Suprapubic skin (tissue), 3 donors: Measurements from ENCODE around the gene CACNG3.

Experiments used
- POLR2AphosphoS5 ChIP-seq, 3 donors: sonication (generic); formaldehyde crosslinking; IDR thresholded peaks; one replicate each; pipeline ENCODE4 v1.6.1; 2017; ENCODE audit warnings: antibody characterized with exemption in 3 of 3
- TF ChIP-seq, protein P1 (sequence below), 2 donors: fragments of 200-600 bp in 1 of 2; fragments of 450-650 bp in 1 of 2; sonication (generic) in 1 of 2; IDR thresholded peaks; one replicate each; pipeline ENCODE4 v1.5.1; 2016 to 2019; ENCODE audit warnings: antibody characterized with exemption in 2 of 2, mild to moderate bottlenecking in 1 of 2, moderate library complexity in 1 of 2

DNA sequence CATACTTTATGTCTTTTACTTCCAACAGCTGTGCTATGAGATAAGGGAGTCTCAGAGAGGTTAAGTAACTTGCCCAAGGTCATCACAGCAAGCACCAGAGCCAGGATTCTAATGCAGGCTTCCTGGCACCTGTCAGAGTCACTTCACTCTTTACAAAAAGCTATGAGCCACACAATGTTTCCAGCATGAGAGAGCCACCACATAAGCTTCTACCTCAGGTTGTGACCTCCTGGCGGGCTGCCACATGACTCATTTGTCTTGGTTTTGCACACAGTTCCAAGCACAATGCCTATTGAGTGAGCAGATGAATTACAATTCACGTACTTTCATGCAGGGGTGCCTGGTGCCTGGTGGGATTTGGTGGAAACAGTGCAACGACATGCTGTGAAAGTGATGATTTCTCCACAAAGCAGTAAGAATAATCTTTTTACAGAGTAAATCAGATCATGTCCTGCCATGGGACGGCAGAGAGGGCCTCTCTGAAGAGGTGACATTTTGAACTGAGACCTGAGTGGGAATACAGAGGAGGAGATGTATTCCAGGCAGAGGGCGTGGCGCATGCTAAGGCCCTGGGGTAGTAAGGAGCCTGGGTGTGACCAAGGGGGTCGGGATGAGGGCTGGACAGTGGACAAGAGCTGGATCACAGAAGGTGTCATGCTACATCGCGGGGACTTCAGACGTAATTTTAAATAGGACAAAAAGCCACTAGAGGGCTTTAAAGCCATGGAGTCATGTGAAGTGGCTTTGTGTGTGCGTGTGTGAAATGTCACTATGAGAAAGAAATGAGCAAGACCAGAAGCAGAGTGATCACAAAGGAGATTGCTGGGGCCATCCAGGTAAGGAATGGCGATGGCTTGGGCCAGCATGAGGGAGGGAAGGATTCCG, 53.4 kb downstream of the CACNG3 start:
- TF ChIP-seq, protein P1, sequence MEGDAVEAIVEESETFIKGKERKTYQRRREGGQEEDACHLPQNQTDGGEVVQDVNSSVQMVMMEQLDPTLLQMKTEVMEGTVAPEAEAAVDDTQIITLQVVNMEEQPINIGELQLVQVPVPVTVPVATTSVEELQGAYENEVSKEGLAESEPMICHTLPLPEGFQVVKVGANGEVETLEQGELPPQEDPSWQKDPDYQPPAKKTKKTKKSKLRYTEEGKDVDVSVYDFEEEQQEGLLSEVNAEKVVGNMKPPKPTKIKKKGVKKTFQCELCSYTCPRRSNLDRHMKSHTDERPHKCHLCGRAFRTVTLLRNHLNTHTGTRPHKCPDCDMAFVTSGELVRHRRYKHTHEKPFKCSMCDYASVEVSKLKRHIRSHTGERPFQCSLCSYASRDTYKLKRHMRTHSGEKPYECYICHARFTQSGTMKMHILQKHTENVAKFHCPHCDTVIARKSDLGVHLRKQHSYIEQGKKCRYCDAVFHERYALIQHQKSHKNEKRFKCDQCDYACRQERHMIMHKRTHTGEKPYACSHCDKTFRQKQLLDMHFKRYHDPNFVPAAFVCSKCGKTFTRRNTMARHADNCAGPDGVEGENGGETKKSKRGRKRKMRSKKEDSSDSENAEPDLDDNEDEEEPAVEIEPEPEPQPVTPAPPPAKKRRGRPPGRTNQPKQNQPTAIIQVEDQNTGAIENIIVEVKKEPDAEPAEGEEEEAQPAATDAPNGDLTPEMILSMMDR (IDR thresholded peaks at IDR 0.05) = no peak
- TF ChIP-seq POLR2AphosphoS5 (IDR thresholded peaks at IDR 0.05) = no peak
